Measurements from ENCODE around the gene PKP4. TPM values are rescaled to one million over a fixed set of nuclear protein-coding genes. Genes with fewer than 3 reads are reported as not detected.

The PKP4 gene
- total RNA-seq, 1 experiment from 2014 or later = 52.0 TPM

DNA sequence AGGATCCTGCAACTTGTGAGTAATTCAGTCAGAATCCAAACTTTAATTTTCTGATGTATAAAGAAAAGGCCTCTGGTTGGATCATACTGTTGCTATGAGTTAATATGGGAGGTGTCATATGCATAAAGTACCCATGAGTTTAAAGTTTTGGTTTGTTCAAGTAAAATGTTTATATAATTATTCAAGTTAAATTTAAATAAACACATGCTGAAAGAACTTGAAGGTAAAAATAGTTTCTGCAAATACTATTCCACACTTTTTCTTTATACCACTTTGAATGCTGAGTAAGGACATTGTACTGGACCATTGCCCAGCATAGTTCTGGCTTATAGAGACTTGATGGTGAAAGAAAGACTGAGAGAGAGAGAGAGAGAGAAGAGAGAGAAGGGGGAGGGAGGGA, 30.7 kb downstream of the PKP4 start:
- Mint-ChIP-seq H3K36me3 (ENCODE audit: insufficient read depth in 1 of 3, low read depth in 3 of 3) (peaks cover 0 to 4% (median 2%) of the 10 kb centered on the region in 3 experiments; a peak in 3 of 7 replicates), H3K27me3 (ENCODE audit: low read depth) (no peaks in the 10 kb centered on the region), H3K27ac (no peak overlapping the region; a peak in 1 of 7 replicates), H3K9me3 (no peaks in the 10 kb centered on the region), H3K4me1 (peaks cover 64 to 70% of the 10 kb centered on the region in 2 experiments), H3K4me3 (no peak overlapping the region)
- H2BK120ac ChIP-seq (ENCODE audit: low read depth, low read length, poor library complexity, severe bottlenecking) = no peak overlapping the region
- no peak overlapping the region for H2AK5ac ChIP-seq (ENCODE audit: insufficient read length, low read length)
- no peak overlapping the region for H4K5ac ChIP-seq (ENCODE audit: insufficient read length, low read depth, low read length)
- peaks cover 15% of the 10 kb centered on the region; the same call in 1 of the 2 replicates for H3K79me2 ChIP-seq (ENCODE audit: insufficient read depth, low read length)
- TF ChIP-seq, protein P1, sequence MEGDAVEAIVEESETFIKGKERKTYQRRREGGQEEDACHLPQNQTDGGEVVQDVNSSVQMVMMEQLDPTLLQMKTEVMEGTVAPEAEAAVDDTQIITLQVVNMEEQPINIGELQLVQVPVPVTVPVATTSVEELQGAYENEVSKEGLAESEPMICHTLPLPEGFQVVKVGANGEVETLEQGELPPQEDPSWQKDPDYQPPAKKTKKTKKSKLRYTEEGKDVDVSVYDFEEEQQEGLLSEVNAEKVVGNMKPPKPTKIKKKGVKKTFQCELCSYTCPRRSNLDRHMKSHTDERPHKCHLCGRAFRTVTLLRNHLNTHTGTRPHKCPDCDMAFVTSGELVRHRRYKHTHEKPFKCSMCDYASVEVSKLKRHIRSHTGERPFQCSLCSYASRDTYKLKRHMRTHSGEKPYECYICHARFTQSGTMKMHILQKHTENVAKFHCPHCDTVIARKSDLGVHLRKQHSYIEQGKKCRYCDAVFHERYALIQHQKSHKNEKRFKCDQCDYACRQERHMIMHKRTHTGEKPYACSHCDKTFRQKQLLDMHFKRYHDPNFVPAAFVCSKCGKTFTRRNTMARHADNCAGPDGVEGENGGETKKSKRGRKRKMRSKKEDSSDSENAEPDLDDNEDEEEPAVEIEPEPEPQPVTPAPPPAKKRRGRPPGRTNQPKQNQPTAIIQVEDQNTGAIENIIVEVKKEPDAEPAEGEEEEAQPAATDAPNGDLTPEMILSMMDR (conservative IDR thresholded peaks at IDR 0.05) = no peak
- H3K79me1 ChIP-seq (ENCODE audit: insufficient read depth, low read depth, low read length, poor library complexity, severe bottlenecking) = peaks cover 12% of the 10 kb centered on the region
- no peaks in the 10 kb centered on the region; the same call in 1 of the 2 replicates for H3K4me1 ChIP-seq (ENCODE audit: insufficient read depth, low read length)
- no peaks in the 10 kb centered on the region for H3K9me3 ChIP-seq (ENCODE audit: control insufficient read depth, low read depth, low read length)
- no peak overlapping the region for H3K9ac ChIP-seq (ENCODE audit: extremely low read depth, insufficient read length, low read length)
- no peak overlapping the region for H2BK12ac ChIP-seq (ENCODE audit: insufficient read length, low read depth, low read length)
- H4K8ac ChIP-seq (replicated peaks; ENCODE audit: insufficient read length, low read depth, low read length) = no peak overlapping the region
- H4K91ac ChIP-seq (ENCODE audit: insufficient read length, low read depth, low read length) = no peak overlapping the region
- no peaks in the 10 kb centered on the region for H3K23me2 ChIP-seq (ENCODE audit: insufficient read length, low read depth, low read length, poor library complexity, severe bottlenecking)
- H3K27me3 ChIP-seq (ENCODE audit: insufficient read depth, low read length) = no peaks in the 10 kb centered on the region
- H3K4ac ChIP-seq (ENCODE audit: low read depth, low read length) = no peak overlapping the region
- H2BK15ac ChIP-seq (ENCODE audit: low read depth, low read length) = no peak overlapping the region
- no peak overlapping the region for H3K27ac ChIP-seq (ENCODE audit: insufficient read length, low read depth, low read length)
- H3K14ac ChIP-seq (ENCODE audit: insufficient read depth, low read length) = no peak overlapping the region
- no peaks in the 10 kb centered on the region for H4K20me1 ChIP-seq (ENCODE audit: control insufficient read depth, insufficient read depth, insufficient read length)
- H3K4me2 ChIP-seq (ENCODE audit: insufficient read depth, insufficient read length, low read length) = no peak overlapping the region
- DNase-seq = no peak
- H2BK5ac ChIP-seq (ENCODE audit: insufficient read length, low read length) = no peak overlapping the region
- no peak overlapping the region for H2BK20ac ChIP-seq (ENCODE audit: low read depth, low read length, poor library complexity, severe bottlenecking)
- no peak overlapping the region for H3T11ph ChIP-seq (ENCODE audit: low read length)
- no peak overlapping the region for H3K23ac ChIP-seq (ENCODE audit: insufficient read length, low read depth, low read length)
- no peak overlapping the region for H3K18ac ChIP-seq (ENCODE audit: insufficient read length, low read depth, low read length)
- H3K56ac ChIP-seq (ENCODE audit: insufficient read length, low read depth, low read length) = no peak overlapping the region
- H2AFZ ChIP-seq (ENCODE audit: low read length) = no peak overlapping the region
